Measurements from ENCODE around the gene ST8SIA1. TPM values are rescaled to one million over a fixed set of nuclear protein-coding genes. Genes with fewer than 3 reads are reported as not detected.
A peak's percentile ranks its signal among the peaks of the same experiment; 100 is the strongest.
"Not testable (repeated sequence)": the region's sequence is repeated elsewhere in the genome, so short reads cannot be mapped to it uniquely, and the experiment has no call there.

Gene ST8SIA1, protein sequence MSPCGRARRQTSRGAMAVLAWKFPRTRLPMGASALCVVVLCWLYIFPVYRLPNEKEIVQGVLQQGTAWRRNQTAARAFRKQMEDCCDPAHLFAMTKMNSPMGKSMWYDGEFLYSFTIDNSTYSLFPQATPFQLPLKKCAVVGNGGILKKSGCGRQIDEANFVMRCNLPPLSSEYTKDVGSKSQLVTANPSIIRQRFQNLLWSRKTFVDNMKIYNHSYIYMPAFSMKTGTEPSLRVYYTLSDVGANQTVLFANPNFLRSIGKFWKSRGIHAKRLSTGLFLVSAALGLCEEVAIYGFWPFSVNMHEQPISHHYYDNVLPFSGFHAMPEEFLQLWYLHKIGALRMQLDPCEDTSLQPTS
- total RNA-seq (2014; rRNA removed; shearing (Covaris generic); ENCODE audit: low replicate concordance) = 0.20 TPM in 1 of 2 replicates, not detected in the other

DNA sequence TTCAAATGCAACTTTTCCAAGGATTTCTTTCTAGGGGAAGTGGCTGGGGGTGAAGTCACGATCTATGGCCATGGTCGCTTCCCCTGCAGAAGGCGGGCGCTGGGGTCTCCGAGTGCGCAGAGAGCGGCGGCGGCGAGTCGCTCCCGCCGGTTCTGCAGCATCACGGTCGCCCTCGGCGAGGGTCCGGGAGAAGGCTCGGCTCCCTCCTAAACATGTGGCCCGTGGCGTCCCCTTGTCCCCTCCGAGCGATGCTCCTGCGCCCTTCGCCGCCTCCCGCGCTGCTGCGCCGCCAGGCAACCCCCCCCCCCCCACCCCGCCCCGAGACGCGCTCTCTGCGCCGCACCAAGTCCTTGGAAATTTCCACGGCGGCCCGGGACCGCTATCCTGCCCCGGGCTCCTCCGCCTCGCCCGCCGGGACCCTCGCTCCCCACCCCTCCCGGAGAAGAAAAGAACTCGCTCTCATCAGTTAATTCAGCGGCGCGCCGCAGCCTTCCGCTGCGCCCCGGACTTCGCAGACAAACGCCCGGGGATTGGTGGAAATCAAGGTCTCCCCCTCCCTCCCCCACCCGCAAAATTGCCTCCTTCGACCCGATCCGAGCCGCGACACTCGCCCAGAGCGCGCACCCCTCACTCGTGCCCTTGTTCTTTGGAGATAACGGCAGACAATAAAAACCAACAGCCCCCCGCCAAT lies at the start of gene ST8SIA1:
Gene ST8SIA1, minus strand, starts transcription at position 298 of the 691 bp plus-strand sequence. CDS start 475 bp downstream, outside the sequence.
- Histone ChIP-seq H3K36me3 (no peaks in the 10 kb centered on the region), H3K27me3 (peaks cover 12% of the 10 kb centered on the region)
- DNase-seq = peak; percentile 43

DNA sequence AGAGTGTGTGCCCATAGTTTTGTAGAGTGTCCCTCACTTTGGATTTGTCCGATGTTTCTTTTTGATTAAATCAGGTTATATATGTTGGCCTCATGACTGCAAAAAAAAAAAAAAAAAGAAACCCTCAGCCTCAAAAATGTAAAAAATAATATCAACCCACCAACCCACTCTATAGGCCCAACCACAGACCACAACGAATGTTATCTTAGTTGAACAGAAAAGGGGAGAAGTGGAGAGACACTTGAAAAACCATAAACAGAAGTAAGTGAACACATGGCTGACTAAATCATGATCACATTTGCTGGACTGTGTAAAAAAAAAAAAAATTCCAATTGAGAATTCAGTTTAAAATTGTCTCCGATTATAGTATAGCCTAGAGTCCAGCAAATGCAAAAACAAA lies 45.5 kb upstream of the ST8SIA1 start:
- H3K4me3 ChIP-seq = no peak overlapping the region

More for the DNA sequence above, at the start of gene ST8SIA1:
- peak within 1 kb of the TSS; percentile 62 for H3K4me3 ChIP-seq
- H3K9me3 ChIP-seq = no peaks in the 10 kb centered on the region

DNA sequence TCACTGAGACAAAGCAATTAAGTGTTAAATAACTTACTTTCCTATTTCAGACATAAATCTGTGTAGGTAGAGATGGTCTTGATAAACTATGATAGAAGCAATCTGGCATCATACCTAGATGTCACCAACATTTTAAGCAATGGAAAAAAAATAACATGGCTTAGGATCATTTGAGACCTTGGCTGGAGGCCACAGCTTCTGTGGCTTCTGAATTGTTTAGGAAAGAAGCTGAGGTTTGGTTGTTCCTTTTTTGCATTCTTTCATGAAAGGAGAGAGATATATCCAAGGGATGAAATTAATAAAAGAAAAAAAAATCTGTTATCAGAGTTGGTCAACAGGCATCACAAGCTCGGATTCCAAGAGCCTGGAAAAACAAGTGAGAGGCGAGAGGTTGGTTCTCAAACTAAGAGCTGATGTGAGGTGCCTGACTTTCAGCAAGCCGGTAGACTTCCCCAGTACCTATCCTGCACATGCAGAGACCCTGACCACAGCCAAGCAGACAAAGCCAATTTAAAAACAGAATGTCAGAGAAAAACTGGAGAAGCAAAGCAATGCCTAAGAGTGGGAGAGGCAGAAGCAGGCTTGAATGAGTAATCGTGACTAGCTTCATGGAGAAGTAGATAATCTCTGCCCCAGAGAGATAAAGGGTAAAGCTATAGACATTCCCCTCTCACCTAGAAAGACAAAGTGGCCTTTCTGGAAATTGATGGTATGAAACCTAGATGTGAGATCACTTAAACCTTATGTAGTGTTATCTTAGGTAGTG lies 43.4 kb upstream of the ST8SIA1 start:
- no peak overlapping the region for H3K4me3 ChIP-seq
- H3K27me3 ChIP-seq = no peaks in the 10 kb centered on the region
- H3K9me3 ChIP-seq = no peaks in the 10 kb centered on the region
- peak; percentile 9 for DNase-seq
- no peaks in the 10 kb centered on the region for H3K36me3 ChIP-seq

More for the DNA sequence above, 45.5 kb upstream of the ST8SIA1 start:
- H3K36me3 ChIP-seq = no peaks in the 10 kb centered on the region
- no peaks in the 10 kb centered on the region for H3K9me3 ChIP-seq
- DNase-seq = no peak
- H3K27me3 ChIP-seq = no peaks in the 10 kb centered on the region

DNA sequence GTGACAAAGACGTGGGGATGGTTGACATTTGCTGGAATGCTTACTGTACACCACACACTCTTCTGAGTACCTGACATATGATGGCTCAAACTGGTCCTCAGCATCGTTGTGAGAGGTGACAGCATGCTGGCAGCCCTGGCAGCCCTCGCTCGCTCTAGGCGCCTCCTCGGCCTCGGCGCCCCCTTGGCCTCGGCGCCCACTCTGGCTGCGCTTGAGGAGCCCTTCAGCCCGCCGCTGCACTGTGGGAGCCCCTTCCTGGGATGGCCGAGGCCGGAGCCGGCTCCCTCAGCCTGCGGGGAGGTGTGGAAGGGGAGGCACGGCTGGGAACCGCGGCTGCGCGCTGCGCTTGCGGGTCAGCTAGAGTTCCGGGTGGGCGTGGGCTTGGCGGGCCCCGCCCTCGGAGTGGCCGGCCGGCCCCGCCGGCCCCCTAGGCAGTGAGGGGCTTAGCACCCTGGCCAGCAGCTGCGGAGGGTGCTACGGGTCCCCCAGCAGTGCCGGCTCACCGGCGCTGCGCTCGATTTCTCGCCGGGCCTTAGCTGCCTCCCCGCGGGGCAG lies 42.2 kb upstream of the ST8SIA1 start:
- DNase-seq, H3K4me3 ChIP-seq, H3K9me3 ChIP-seq, H3K27me3 ChIP-seq, H3K36me3 ChIP-seq: not testable (repeated sequence)

DNA sequence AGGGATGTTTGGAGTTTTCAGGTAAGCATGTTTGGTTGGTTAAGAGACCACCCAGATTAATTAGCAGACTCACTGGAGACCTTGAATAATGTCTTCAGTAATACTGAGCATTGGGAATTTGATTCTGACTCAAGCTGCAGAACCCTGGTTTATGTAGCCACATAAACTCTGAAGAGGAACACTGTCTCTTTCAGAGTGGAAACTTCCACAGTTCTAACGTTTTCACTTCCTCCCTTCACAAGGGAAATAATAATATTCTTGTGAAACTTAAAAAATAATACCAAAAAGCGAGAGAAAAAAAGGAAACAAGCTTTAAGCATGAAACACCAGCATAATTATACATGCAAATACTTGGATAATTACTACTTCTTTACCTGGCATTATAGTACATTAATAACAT lies 40.0 kb upstream of the ST8SIA1 start:
- Histone ChIP-seq H3K36me3 (no peaks in the 10 kb centered on the region), H3K4me3 (no peak overlapping the region), H3K27me3 (no peaks in the 10 kb centered on the region), H3K9me3 (no peaks in the 10 kb centered on the region)
- DNase-seq = no peak

DNA sequence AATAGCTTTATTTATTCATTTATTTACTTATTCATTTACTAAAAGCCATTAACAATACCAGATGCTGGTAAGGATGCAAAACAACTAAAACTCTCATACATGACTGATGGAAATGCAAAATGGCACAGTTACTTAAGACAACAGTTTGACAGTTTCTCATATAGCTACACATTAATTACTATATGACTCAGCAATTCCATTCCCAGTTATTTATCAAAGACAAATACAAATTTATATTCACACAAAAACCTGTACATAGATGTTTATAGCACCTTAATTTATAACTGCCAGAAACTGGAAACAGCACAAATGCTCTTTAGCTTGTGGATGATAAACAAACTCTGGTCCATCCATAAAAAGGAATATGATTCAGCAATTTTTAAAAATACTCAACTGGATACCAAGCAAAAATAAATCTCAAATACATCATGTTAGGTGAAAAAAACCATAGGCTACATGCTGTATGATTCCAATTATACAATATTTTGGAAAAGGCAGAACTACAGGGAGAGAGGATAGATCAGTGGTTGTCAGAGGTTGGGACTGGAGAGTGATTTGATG lies 37.9 kb upstream of the ST8SIA1 start:
- no peak overlapping the region for H3K4me3 ChIP-seq

DNA sequence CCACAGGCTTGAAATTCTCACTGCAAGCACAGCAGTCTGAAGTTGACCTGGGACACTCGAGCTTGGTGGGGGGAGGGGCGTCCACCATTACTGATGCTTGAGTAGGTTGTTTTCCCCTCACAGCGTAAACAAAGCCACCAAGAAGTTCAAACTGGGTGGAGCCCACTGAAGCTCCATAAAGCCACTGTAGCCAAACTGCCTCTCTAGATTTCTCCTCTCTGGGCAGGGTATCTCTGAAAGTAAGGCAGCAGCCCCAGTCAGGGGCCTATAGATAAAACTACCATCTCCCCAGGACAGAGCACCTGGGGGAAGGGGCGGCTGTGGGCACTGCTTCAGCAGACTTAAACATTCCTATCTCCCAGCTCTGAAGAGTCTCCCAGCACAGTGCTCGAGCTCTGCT lies 31.7 kb upstream of the ST8SIA1 start:
- H3K27me3 ChIP-seq = no peaks in the 10 kb centered on the region
- no peak for DNase-seq
- no peak overlapping the region for H3K4me3 ChIP-seq
- H3K36me3 ChIP-seq = no peaks in the 10 kb centered on the region
- H3K9me3 ChIP-seq = peaks cover 3% of the 10 kb centered on the region; the same call in 1 of the 2 replicates

More for the DNA sequence above, 37.9 kb upstream of the ST8SIA1 start:
- Histone ChIP-seq H3K27me3 (no peaks in the 10 kb centered on the region), H3K36me3 (no peaks in the 10 kb centered on the region), H3K9me3 (peaks cover 3% of the 10 kb centered on the region; the same call in 1 of the 2 replicates)
- DNase-seq = no peak

DNA sequence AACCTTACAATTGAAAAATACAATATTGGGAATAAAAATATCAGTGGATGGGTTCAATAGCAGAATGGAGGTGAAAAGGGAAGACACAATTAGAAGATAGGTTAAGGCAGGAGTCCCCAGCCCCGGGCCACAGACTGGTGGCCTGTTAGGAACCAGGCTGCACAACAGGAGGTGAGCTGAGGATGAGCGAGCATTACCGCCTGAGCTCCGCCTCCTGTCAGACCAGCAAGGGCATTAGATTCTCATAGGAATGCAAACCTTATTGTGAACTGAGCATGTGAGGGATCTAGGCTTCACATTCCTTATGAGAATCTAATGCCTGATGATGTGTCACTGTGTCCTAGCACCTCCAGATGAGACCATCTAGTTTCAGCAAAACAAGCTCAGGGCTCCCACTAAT lies 27.3 kb upstream of the ST8SIA1 start:
- no peak overlapping the region for H3K4me3 ChIP-seq

DNA sequence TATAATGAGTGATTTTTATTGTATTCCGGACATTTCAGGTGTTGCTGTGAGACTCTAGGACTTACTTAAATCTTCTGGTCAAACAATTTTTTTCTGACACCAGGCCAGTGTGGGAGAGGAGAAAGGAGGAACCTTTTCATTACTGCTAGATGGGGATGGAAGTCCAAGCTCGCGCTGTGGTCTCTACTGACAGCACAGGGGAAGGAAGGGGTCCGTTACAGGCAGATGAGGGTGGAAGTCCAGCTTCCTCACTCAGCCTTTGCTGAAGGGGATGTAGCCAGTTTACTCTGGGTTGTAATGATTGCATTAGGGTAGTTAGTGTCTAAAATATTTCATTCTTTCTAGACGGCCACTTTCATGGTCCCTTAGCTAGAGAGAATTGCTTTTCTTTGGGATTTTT lies 26.3 kb upstream of the ST8SIA1 start:
- H3K36me3 ChIP-seq = no peaks in the 10 kb centered on the region
- DNase-seq = no peak
- no peaks in the 10 kb centered on the region for H3K9me3 ChIP-seq
- H3K4me3 ChIP-seq = no peak overlapping the region
- no peaks in the 10 kb centered on the region for H3K27me3 ChIP-seq

More for the DNA sequence above, 27.3 kb upstream of the ST8SIA1 start:
- no peaks in the 10 kb centered on the region for H3K9me3 ChIP-seq
- DNase-seq = no peak
- H3K27me3 ChIP-seq = no peaks in the 10 kb centered on the region
- no peaks in the 10 kb centered on the region for H3K36me3 ChIP-seq

DNA sequence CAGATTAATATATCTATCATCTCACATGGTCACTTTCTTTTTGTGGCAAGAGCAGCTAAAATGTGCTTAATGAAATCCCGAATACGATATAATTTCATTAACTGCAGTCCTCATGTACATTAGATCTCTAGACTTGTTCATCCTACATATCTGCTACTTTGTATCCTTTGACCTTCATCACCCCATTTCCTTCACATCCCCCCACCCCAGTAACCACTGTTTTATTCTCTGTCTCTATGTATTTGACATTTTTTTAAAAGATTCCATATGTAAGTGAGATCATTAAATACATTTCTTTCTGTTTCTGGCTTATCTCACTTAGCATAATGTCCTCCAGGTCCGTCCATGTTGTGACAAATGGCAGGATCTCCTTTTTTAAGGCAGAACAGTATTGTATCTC lies 23.0 kb upstream of the ST8SIA1 start:
- Histone ChIP-seq H3K4me3 (no peak overlapping the region), H3K9me3 (no peaks in the 10 kb centered on the region), H3K36me3 (no peaks in the 10 kb centered on the region), H3K27me3 (no peaks in the 10 kb centered on the region)
- no peak for DNase-seq

DNA sequence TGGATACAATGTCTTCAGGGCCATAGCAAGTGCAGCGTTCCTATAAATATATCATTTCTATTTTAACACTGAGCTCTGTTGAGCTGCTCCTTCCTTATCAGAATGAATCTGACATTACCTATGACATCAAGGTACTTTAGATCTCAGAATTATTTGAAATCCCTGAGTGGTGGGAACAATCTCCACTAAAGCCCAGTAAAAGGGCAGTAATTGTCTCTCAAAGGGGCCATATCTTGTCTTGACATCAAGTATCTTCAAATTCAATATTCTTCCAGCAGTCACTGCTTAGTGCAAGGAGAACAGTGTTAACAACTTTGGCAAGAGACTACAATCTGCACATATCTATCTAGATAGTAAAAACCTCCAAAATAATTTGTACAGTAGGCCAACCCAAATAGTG lies 21.7 kb upstream of the ST8SIA1 start:
- Histone ChIP-seq H3K36me3 (no peaks in the 10 kb centered on the region), H3K27me3 (no peaks in the 10 kb centered on the region), H3K9me3 (no peaks in the 10 kb centered on the region), H3K4me3 (no peak overlapping the region)
- no peak for DNase-seq

DNA sequence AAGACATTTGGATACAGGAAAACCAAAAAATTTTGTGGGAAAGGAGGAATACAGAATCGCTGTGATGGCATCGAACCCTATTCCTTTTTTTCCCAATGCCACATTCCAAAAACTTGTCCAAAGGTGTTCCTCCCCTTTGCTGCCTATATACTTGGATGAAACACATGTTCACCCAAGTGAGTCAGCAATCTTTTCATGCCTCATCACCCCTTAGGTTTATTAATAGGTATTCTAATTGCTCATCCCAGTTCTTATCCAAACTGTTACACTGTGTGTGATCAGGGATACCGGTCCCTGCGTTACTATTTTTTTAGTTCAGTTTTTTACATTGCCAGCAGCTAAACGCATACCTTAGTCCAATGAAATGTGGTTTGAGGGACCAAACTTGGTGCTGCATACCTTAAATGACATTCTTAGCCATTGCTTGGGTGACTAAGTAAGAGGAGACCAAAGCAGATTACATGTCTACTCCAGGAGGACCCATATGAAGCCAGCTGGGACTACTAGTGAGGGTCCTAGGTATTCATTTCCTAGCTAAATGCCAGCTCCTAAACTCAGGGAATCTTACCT lies 20.6 kb upstream of the ST8SIA1 start:
- Histone ChIP-seq H3K4me3 (no peak overlapping the region), H3K36me3 (no peaks in the 10 kb centered on the region), H3K27me3 (no peaks in the 10 kb centered on the region), H3K9me3 (no peaks in the 10 kb centered on the region)
- DNase-seq = no peak

DNA sequence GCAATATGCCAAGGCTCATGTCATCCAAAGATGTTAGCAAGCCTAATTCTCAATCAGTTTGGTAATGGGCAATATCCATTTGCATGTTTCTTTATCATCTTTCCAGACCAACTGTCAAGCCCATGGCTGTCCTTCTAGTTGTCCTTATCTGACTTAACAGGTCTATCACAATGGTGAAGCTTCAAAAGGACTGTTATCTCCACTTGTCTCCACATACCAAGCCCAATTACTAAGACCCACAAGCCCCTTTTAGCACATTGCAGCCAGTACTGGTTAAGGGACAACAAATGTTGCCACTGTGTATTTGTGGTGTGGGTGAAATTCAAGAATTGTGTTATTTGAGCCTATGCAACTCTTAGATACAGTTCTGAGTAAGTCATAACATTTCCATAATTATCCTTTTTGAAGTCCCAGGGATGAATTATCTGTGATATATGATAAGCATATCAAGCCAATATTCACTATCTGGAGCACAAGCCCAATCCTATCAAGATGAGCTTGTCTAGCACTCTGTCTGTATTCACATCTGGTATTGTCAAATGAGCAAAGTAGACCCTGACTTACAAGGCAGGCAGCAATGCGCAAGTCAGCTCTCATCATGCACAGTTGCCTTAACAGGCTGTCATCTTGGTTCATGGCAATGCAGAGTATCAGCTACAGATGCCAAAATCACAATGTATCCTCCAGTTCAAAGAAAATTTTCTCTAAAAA lies 19.3 kb upstream of the ST8SIA1 start:
- Histone ChIP-seq H3K4me3 (no peak overlapping the region), H3K9me3 (no peaks in the 10 kb centered on the region), H3K27me3 (no peaks in the 10 kb centered on the region), H3K36me3 (no peaks in the 10 kb centered on the region)
- DNase-seq = no peak

DNA sequence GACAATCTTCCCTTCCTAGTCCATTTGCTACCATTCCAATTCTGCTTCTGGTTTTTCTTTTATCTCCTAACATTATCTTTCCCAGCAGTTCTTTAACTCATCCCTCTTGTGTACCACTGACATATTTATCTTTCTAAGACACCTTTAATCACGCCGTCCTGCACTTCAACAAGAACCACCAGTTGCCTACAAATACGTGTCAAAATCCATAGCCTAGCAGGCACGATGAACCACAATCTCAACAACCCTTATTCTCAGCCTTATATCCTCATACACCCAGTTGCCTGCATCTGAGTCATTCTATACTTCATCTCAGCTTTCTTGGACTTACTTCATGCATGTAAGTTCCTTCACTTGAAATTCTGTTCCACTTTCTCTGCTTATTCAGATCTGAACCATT lies 16.4 kb upstream of the ST8SIA1 start:
- H3K36me3 ChIP-seq = no peaks in the 10 kb centered on the region
- DNase-seq = no peak
- H3K4me3 ChIP-seq = no peak overlapping the region
- no peaks in the 10 kb centered on the region for H3K9me3 ChIP-seq
- H3K27me3 ChIP-seq = no peaks in the 10 kb centered on the region

DNA sequence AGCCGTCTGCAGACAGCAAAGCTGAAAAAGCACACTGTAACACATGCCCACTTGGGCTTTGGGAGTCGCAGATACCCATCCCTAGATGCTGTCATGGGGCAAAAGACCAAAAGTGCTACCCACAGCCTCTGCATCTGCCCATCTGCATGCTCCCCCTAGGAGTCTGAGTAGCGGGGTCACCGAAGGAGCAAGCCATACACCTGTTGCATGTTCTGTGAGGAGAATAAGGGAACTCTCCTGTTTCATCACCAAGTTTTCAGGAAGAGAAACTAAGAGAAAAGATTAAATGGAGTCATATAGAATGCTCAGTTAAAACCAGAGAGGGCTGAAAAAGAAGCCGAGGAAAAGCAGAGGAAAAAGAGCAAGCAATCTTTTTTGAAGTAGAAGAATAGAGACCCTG lies 13.7 kb upstream of the ST8SIA1 start:
- no peak overlapping the region for H3K4me3 ChIP-seq
- no peaks in the 10 kb centered on the region for H3K9me3 ChIP-seq
- H3K36me3 ChIP-seq = no peaks in the 10 kb centered on the region
- no peak for DNase-seq
- no peaks in the 10 kb centered on the region for H3K27me3 ChIP-seq

DNA sequence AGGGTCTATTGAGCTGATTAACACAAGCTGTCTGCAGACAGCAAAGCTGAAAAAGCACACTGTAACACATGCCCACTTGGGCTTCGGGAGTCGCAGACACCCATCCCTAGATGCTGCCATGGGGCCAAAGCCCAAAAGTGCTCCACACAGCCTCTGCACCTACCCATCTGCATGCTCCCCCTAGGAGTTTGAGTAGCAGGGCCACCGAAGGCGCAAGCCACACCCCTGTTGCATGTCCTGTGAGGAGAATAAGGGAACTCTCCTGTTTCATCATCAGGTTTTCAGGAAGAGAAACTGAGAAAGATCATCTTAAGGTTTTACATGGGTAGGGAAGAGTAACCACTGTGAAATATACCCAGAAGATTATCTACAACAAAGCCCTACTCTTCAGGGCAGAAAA lies 5.6 kb upstream of the ST8SIA1 start:
- Histone ChIP-seq H3K9me3 (peaks cover 2% of the 10 kb centered on the region), H3K4me3 (no peak overlapping the region), H3K36me3 (no peaks in the 10 kb centered on the region), H3K27me3 (no peaks in the 10 kb centered on the region)
- no peak for DNase-seq

Measured in MG63 (cell line).